ENCODE measurements around the gene RREB1.
A peak's percentile ranks its signal among the peaks of the same experiment; 100 is the strongest.

Gene RREB1

GRCh38 chr6:7148100-7148822 is 40.5 kb downstream of the RREB1 start:
- DNase-seq: peak in 1 of 3 donors; percentile 50
- Histone ChIP-seq H3K9me3 (ENCODE audit: control extremely low read depth in 1 of 5, control insufficient read depth in 4 of 5, insufficient read depth in 2 of 5, low read depth in 1 of 5, low read length in 4 of 5) (no peaks in the 10 kb centered on the region), H3K27ac (ENCODE audit: insufficient read depth in 1 of 2, low read depth in 1 of 2, low read length in 2 of 2, poor library complexity in 1 of 2, severe bottlenecking in 2 of 2) (peak overlapping the region in 1 of 2 experiments; percentile 88), H3K4me3 (ENCODE audit: control insufficient read depth in 1 of 7, extremely low read depth in 1 of 7, insufficient read depth in 4 of 7, low read depth in 2 of 7, low read length in 6 of 7) (no peak overlapping the region), H3K4me1 (ENCODE audit: control extremely low read depth in 1 of 4, control insufficient read depth in 4 of 4, insufficient read depth in 4 of 4, low read length in 3 of 4) (peaks cover 32 to 85% (median 57%) of the 10 kb centered on the region in 4 experiments), H3K27me3 (replicated peaks in 2 of 5; ENCODE audit: control insufficient read depth in 4 of 5, insufficient read depth in 5 of 5, low read length in 4 of 5) (no peaks in the 10 kb centered on the region), H3K36me3 (ENCODE audit: control insufficient read depth in 4 of 4, insufficient read depth in 4 of 4, low read length in 3 of 4) (peaks cover 0 to 16% (median 0%) of the 10 kb centered on the region in 4 experiments)
- ChIA-PET CTCF (interaction anchor here (1.4 to 2.3 kb wide), 5 partner anchors 12 to 472 kb away, joined by 3 to 15 read pairs (median 4); partner anchors contain the start of gene RREB1), POLR2A (no interaction called here)
- 90% methylated on average over 3 of the region's 5 CpGs for WGBS (ENCODE audit: insufficient coverage)

- ChIA-PET POLR2A (interaction anchor here (0.7 kb wide), 1 partner anchor 45 kb away, joined by 4 read pairs; no protein-coding TSS in a partner anchor), CTCF (interaction anchor here (0.6 to 1.4 kb wide), 2 partner anchors 10 to 34 kb away, joined by 3 to 5 read pairs; no protein-coding TSS in a partner anchor)
- Histone ChIP-seq H3K4me1 (ENCODE audit: control extremely low read depth in 1 of 4, control insufficient read depth in 4 of 4, insufficient read depth in 4 of 4, low read length in 3 of 4) (peaks cover 19 to 85% (median 63%) of the 10 kb centered on the region in 4 experiments), H3K4me3 (ENCODE audit: control insufficient read depth in 1 of 7, extremely low read depth in 1 of 7, insufficient read depth in 4 of 7, low read depth in 2 of 7, low read length in 6 of 7) (no peak overlapping the region), H3K27ac (ENCODE audit: insufficient read depth in 1 of 2, low read depth in 1 of 2, low read length in 2 of 2, poor library complexity in 1 of 2, severe bottlenecking in 2 of 2) (no peak overlapping the region), H3K36me3 (ENCODE audit: control insufficient read depth in 4 of 4, insufficient read depth in 4 of 4, low read length in 3 of 4) (peaks cover 0 to 19% (median 0%) of the 10 kb centered on the region in 4 experiments), H3K27me3 (replicated peaks in 2 of 5; ENCODE audit: control insufficient read depth in 4 of 5, insufficient read depth in 5 of 5, low read length in 4 of 5) (no peaks in the 10 kb centered on the region), H3K9me3 (ENCODE audit: control extremely low read depth in 1 of 5, control insufficient read depth in 4 of 5, insufficient read depth in 2 of 5, low read depth in 1 of 5, low read length in 4 of 5) (no peaks in the 10 kb centered on the region)
- WGBS (ENCODE audit: insufficient coverage): 96% methylated on average over 14 of the region's 14 CpGs
- no peak for DNase-seq
These were observed 42.8 kb downstream of the RREB1 start for GRCh38 chr6:7150381-7151064.

GRCh38 chr6:7151381-7151780 is 43.6 kb downstream of the RREB1 start:
- Histone ChIP-seq H3K4me3 (ENCODE audit: control insufficient read depth in 1 of 7, extremely low read depth in 1 of 7, insufficient read depth in 4 of 7, low read depth in 2 of 7, low read length in 6 of 7) (no peak overlapping the region), H3K4me1 (ENCODE audit: control extremely low read depth in 1 of 4, control insufficient read depth in 4 of 4, insufficient read depth in 4 of 4, low read length in 3 of 4) (peaks cover 24 to 85% (median 63%) of the 10 kb centered on the region in 4 experiments), H3K9me3 (ENCODE audit: control extremely low read depth in 1 of 5, control insufficient read depth in 4 of 5, insufficient read depth in 2 of 5, low read depth in 1 of 5, low read length in 4 of 5) (no peaks in the 10 kb centered on the region), H3K27ac (ENCODE audit: insufficient read depth in 1 of 2, low read depth in 1 of 2, low read length in 2 of 2, poor library complexity in 1 of 2, severe bottlenecking in 2 of 2) (peak overlapping the region in 1 of 2 experiments; percentile 21), H3K36me3 (ENCODE audit: control insufficient read depth in 4 of 4, insufficient read depth in 4 of 4, low read length in 3 of 4) (peaks cover 0 to 21% (median 0%) of the 10 kb centered on the region in 4 experiments), H3K27me3 (replicated peaks in 2 of 5; ENCODE audit: control insufficient read depth in 4 of 5, insufficient read depth in 5 of 5, low read length in 4 of 5) (no peaks in the 10 kb centered on the region)
- no peak for DNase-seq
- 100% methylated on average over 2 of the region's 2 CpGs for WGBS (ENCODE audit: insufficient coverage)
- ChIA-PET POLR2A (no interaction called here), CTCF (interaction anchor here (1.4 to 2.5 kb wide), 2 partner anchors 35 to 45 kb away, joined by 3 to 7 read pairs; no protein-coding TSS in a partner anchor)

- Histone ChIP-seq H3K27me3 (replicated peaks in 2 of 5; ENCODE audit: control insufficient read depth in 4 of 5, insufficient read depth in 5 of 5, low read length in 4 of 5) (no peaks in the 10 kb centered on the region), H3K36me3 (ENCODE audit: control insufficient read depth in 4 of 4, insufficient read depth in 4 of 4, low read length in 3 of 4) (peaks cover 0 to 26% (median 0%) of the 10 kb centered on the region in 4 experiments), H3K4me1 (ENCODE audit: control extremely low read depth in 1 of 4, control insufficient read depth in 4 of 4, insufficient read depth in 4 of 4, low read length in 3 of 4) (peaks cover 18 to 83% (median 57%) of the 10 kb centered on the region in 4 experiments), H3K9me3 (ENCODE audit: control extremely low read depth in 1 of 5, control insufficient read depth in 4 of 5, insufficient read depth in 2 of 5, low read depth in 1 of 5, low read length in 4 of 5) (no peaks in the 10 kb centered on the region), H3K4me3 (ENCODE audit: control insufficient read depth in 1 of 7, extremely low read depth in 1 of 7, insufficient read depth in 4 of 7, low read depth in 2 of 7, low read length in 6 of 7) (no peak overlapping the region), H3K27ac (ENCODE audit: insufficient read depth in 1 of 2, low read depth in 1 of 2, low read length in 2 of 2, poor library complexity in 1 of 2, severe bottlenecking in 2 of 2) (no peak overlapping the region)
- no peak for DNase-seq
- CTCF ChIA-PET: interaction anchor here (0.9 to 2.5 kb wide), 4 partner anchors 16 to 418 kb away, joined by 3 to 7 read pairs (median 4); no protein-coding TSS in a partner anchor
- POLR2A ChIA-PET: interaction anchor here (0.6 kb wide), 1 partner anchor 29 kb away, joined by 3 read pairs; no protein-coding TSS in a partner anchor
These were observed 44.7 kb downstream of the RREB1 start for GRCh38 chr6:7152462-7152861.

- peaks cover 0 to 31% (median under 1%) of the 10 kb centered on the region in 4 experiments for H3K36me3 ChIP-seq (ENCODE audit: control insufficient read depth in 4 of 4, insufficient read depth in 4 of 4, low read length in 3 of 4)
- peaks cover 17 to 87% (median 45%) of the 10 kb centered on the region in 4 experiments for H3K4me1 ChIP-seq (ENCODE audit: control extremely low read depth in 1 of 4, control insufficient read depth in 4 of 4, insufficient read depth in 4 of 4, low read length in 3 of 4)
- peak overlapping the region; percentile 78 to 87 for H3K27ac ChIP-seq (ENCODE audit: insufficient read depth in 1 of 2, low read depth in 1 of 2, low read length in 2 of 2, poor library complexity in 1 of 2, severe bottlenecking in 2 of 2)
- no peak overlapping the region for H3K4me3 ChIP-seq (ENCODE audit: control insufficient read depth in 1 of 7, extremely low read depth in 1 of 7, insufficient read depth in 4 of 7, low read depth in 2 of 7, low read length in 6 of 7)
- WGBS (ENCODE audit: insufficient coverage): 92% methylated on average over 1 of the region's 2 CpGs
- H3K9me3 ChIP-seq (ENCODE audit: control extremely low read depth in 1 of 5, control insufficient read depth in 4 of 5, insufficient read depth in 2 of 5, low read depth in 1 of 5, low read length in 4 of 5): no peaks in the 10 kb centered on the region
- POLR2A ChIA-PET: no interaction called here
- peak in 1 of 3 donors; percentile 52 for DNase-seq
- CTCF ChIA-PET: interaction anchor here (0.9 to 2.5 kb wide), 6 partner anchors 9 to 47 kb away, joined by 3 to 7 read pairs (median 4); no protein-coding TSS in a partner anchor
- H3K27me3 ChIP-seq (replicated peaks in 2 of 5; ENCODE audit: control insufficient read depth in 4 of 5, insufficient read depth in 5 of 5, low read length in 4 of 5): no peaks in the 10 kb centered on the region
These were observed 46.0 kb downstream of the RREB1 start for GRCh38 chr6:7153789-7154188.

- Histone ChIP-seq H3K4me1 (ENCODE audit: control extremely low read depth in 1 of 4, control insufficient read depth in 4 of 4, insufficient read depth in 4 of 4, low read length in 3 of 4) (peaks cover 17 to 94% (median 45%) of the 10 kb centered on the region in 4 experiments), H3K27me3 (replicated peaks in 2 of 5; ENCODE audit: control insufficient read depth in 4 of 5, insufficient read depth in 5 of 5, low read length in 4 of 5) (no peaks in the 10 kb centered on the region), H3K4me3 (ENCODE audit: control insufficient read depth in 1 of 7, extremely low read depth in 1 of 7, insufficient read depth in 4 of 7, low read depth in 2 of 7, low read length in 6 of 7) (peak overlapping the region in 4 of 7 experiments; percentile 1 to 31 (median 30)), H3K36me3 (ENCODE audit: control insufficient read depth in 4 of 4, insufficient read depth in 4 of 4, low read length in 3 of 4) (peaks cover 0 to 36% (median under 1%) of the 10 kb centered on the region in 4 experiments), H3K27ac (ENCODE audit: insufficient read depth in 1 of 2, low read depth in 1 of 2, low read length in 2 of 2, poor library complexity in 1 of 2, severe bottlenecking in 2 of 2) (peak overlapping the region; percentile 78 to 87), H3K9me3 (ENCODE audit: control extremely low read depth in 1 of 5, control insufficient read depth in 4 of 5, insufficient read depth in 2 of 5, low read depth in 1 of 5, low read length in 4 of 5) (no peaks in the 10 kb centered on the region)
- ChIA-PET POLR2A (no interaction called here), CTCF (interaction anchor here (0.9 to 2.8 kb wide), 10 partner anchors 8 to 68 kb away, joined by 3 to 8 read pairs (median 4); no protein-coding TSS in a partner anchor)
- DNase-seq: peak; percentile 67 to 98 (median 95)
- WGBS (ENCODE audit: insufficient coverage): 28% methylated on average over 9 of the region's 13 CpGs
These were observed 46.8 kb downstream of the RREB1 start for GRCh38 chr6:7154341-7155139.

Data from common myeloid progenitor, CD34-positive (primary cell).